B cell (primary cell): ENCODE measurements around the gene PLAAT5.
"Not testable (repeated sequence)": the region's sequence is repeated elsewhere in the genome, so short reads cannot be mapped to it uniquely, and the experiment has no call there.

ENCODE experiments used
- CTCF ChIP-seq: fragments of 200-600 bp; IDR thresholded peaks from one replicate; pipeline ENCODE4 v1.8.0; 2022; ENCODE audit warnings: antibody characterized with exemption, mild to moderate bottlenecking
- EZH2 ChIP-seq: IDR thresholded peaks from 2 replicates; pipeline ENCODE4 v1.6.1; 2012; ENCODE audit warnings: borderline replicate concordance, low read depth, mild to moderate bottlenecking, moderate library complexity, low read length; ENCODE audit not compliant: insufficient read depth, poor library complexity, severe bottlenecking

GRCh38 chr11:63528156-63528555, 37.2 kb upstream of the PLAAT5 start:
- TF ChIP-seq CTCF, EZH2: not testable (repeated sequence)
